HEK293T (cell line): ENCODE measurements around the gene TTC28.

Experiments
- BHLHE40 ChIP-seq: fragments of 450-650 bp; IDR thresholded peaks from 2 replicates; pipeline ENCODE4 v1.6.1; 2016; ENCODE audit warnings: mild to moderate bottlenecking, moderate library complexity, borderline replicate concordance
- CTBP1 ChIP-seq: fragments of 450-650 bp; IDR thresholded peaks from 2 replicates; pipeline ENCODE4 v1.6.1; 2016; ENCODE audit warnings: borderline replicate concordance
- ELF4 ChIP-seq: fragments of 450-650 bp; IDR thresholded peaks from 2 replicates; pipeline ENCODE4 v1.6.1; 2017; ENCODE audit warnings: antibody characterized with exemption
- FOXA1 ChIP-seq: fragments of 450-650 bp; IDR thresholded peaks from 2 replicates; pipeline ENCODE4 v1.6.1; 2016; ENCODE audit warnings: mild to moderate bottlenecking
- FOXK2 ChIP-seq: fragments of 450-650 bp; IDR thresholded peaks from 2 replicates; pipeline ENCODE4 v1.6.1; 2016; ENCODE audit warnings: mild to moderate bottlenecking
- FOXM1 ChIP-seq: fragments of 450-650 bp; IDR thresholded peaks from 2 replicates; pipeline ENCODE4 v1.6.1; 2017; ENCODE audit warnings: mild to moderate bottlenecking, borderline replicate concordance
- HDGF ChIP-seq: fragments of 450-650 bp; IDR thresholded peaks from 2 replicates; pipeline ENCODE4 v1.6.1; 2017; ENCODE audit warnings: antibody characterized with exemption, borderline replicate concordance
- L3MBTL2 ChIP-seq: fragments of 450-650 bp; conservative IDR thresholded peaks from 2 replicates; pipeline ENCODE4 v1.6.1; 2016; ENCODE audit warnings: mild to moderate bottlenecking
- NFRKB ChIP-seq: fragments of 450-650 bp; IDR thresholded peaks from 2 replicates; pipeline ENCODE4 v1.6.1; 2016; ENCODE audit warnings: mild to moderate bottlenecking, moderate library complexity
- PKNOX1 ChIP-seq: fragments of 450-650 bp; IDR thresholded peaks from 2 replicates; pipeline ENCODE4 v1.6.1; 2016
- SP1 ChIP-seq: fragments of 450-650 bp; IDR thresholded peaks from 2 replicates; pipeline ENCODE4 v1.6.1; 2017
- SUZ12 ChIP-seq: fragments of 450-650 bp; IDR thresholded peaks from 2 replicates; pipeline ENCODE4 v1.6.1; 2016; ENCODE audit warnings: mild to moderate bottlenecking
- TARDBP ChIP-seq: fragments of 450-650 bp; IDR thresholded peaks from 2 replicates; pipeline ENCODE4 v1.6.1; 2016

GRCh38 chr22:28143241-28143865 is 536.3 kb downstream of the TTC28 start:
- no peak for TF ChIP-seq BHLHE40
- TF ChIP-seq HDGF: no peak
- TF ChIP-seq FOXK2: no peak
- TF ChIP-seq L3MBTL2: no peak
- no peak for TF ChIP-seq ELF4
- TF ChIP-seq NFRKB: no peak
- TF ChIP-seq TARDBP: no peak
- TF ChIP-seq SUZ12: no peak
- no peak for TF ChIP-seq SP1
- TF ChIP-seq FOXA1: no peak
- no peak for TF ChIP-seq FOXM1
- no peak for TF ChIP-seq CTBP1
- no peak for TF ChIP-seq PKNOX1
